ENCODE measurements around the gene NFYA.

The NFYA gene

DNA sequence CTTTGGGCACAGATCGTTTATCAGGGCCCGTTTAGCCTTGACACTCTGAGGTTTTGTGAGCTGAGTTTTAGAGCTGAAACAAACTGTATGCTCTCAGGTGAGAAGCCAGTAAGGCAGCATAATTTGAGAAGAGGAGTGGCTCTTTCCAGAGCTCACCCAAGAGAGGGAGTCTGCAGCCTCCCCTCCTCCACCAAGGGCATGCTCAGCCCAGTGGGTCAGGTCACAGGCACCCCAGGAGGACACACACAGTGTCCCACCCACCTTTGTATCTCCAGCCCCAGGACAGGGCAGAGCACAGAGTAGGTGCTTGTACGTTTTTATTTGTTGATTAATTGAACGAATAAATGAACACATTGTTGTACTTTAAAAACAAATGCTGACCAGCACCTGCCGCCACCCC lies 27.1 kb upstream of the NFYA start:
- in situ Hi-C loops (cut with HindIII; ENCODE audit: low sequenced_read_pairs): no loop called here

- in situ Hi-C loops (cut with HindIII; ENCODE audit: low sequenced_read_pairs): no loop called here
Observed at GRCh38 chr6:41046084-41046483, 26.7 kb upstream of the NFYA start.

GRCh38 chr6:41047306-41047705 lies 25.5 kb upstream of the NFYA start:
- in situ Hi-C loops (cut with HindIII; ENCODE audit: low sequenced_read_pairs): no loop called here

- in situ Hi-C loops (cut with HindIII; ENCODE audit: low sequenced_read_pairs): no loop called here
Observed at GRCh38 chr6:41047745-41048732, 24.7 kb upstream of the NFYA start.

DNA sequence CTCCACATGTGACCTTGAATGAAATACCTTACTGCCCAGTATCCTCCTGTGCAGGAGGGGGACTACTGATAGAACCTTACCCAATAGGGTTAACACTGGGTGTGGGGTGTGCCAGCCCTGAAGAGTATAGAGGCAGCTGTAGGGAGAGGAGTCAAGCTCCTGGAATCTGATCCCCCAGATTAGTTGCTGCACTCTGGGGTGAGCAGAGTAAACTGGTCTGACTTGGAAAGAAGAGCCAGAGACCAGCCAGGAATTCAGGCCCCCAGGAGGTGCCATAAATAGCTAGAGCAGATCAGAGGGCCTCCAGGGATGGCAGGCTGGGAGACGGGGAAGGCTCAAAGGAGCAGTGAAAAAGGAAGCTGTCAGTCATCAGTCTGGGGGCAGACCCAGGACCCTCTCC lies 23.3 kb upstream of the NFYA start:
- in situ Hi-C loops (cut with HindIII; ENCODE audit: low sequenced_read_pairs): no loop called here

GRCh38 chr6:41049955-41050354 lies 22.8 kb upstream of the NFYA start:
- in situ Hi-C loops (cut with HindIII; ENCODE audit: low sequenced_read_pairs): no loop called here

DNA sequence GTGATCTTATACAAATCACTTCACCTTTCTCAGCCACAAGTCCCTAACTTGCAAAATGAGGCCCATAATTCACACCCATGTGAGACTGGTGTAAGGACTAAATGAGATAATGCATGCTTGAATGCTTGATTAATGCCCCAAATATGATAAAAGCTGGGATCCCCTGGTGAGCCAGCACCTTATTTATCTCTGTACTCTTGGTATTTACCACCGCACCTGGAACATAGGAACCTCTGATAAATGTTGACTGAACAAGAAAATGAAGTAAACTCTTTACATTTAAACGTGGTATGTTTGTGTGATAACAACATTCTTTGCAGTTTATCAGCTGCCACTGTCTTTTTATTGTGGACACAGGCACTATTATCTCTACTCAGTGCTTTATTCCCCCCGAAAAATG lies 22.2 kb upstream of the NFYA start:
- in situ Hi-C loops (cut with HindIII; ENCODE audit: low sequenced_read_pairs): no loop called here

- in situ Hi-C loops (cut with HindIII; ENCODE audit: low sequenced_read_pairs): no loop called here
Observed at GRCh38 chr6:41051873-41052272, 20.9 kb upstream of the NFYA start.

DNA sequence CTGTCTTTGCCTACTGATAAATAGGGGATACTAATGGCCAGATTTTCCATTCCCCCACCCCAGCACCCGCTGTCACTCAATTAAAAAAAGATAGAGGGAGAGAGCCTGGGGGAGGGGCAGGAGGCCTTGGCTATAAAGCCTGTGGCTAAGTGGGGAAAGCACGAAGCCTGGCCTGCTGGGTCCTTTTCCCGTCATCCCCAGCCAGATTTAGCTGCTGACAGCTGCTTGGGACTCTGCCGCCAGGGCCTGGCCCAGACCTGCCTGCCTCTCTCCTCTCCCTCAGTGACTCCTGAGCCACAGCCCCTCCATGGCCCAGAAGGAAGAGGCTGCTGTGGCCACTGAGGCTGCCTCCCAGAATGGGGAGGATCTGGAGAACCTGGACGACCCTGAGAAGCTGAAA lies 19.7 kb upstream of the NFYA start, which contains the start of gene APOBEC2:
Gene APOBEC2, plus strand, starts transcription at position 162 of the 400 bp plus-strand sequence. Its CDS starts 146 bp downstream, at position 308.
- in situ Hi-C loops (cut with HindIII; ENCODE audit: low sequenced_read_pairs): no loop called here

GRCh38 chr6:41054511-41054910 lies 18.3 kb upstream of the NFYA start:
- in situ Hi-C loops (cut with HindIII; ENCODE audit: low sequenced_read_pairs): no loop called here

GRCh38 chr6:41055149-41055548 lies 17.6 kb upstream of the NFYA start:
- in situ Hi-C loops (cut with HindIII; ENCODE audit: low sequenced_read_pairs): no loop called here

DNA sequence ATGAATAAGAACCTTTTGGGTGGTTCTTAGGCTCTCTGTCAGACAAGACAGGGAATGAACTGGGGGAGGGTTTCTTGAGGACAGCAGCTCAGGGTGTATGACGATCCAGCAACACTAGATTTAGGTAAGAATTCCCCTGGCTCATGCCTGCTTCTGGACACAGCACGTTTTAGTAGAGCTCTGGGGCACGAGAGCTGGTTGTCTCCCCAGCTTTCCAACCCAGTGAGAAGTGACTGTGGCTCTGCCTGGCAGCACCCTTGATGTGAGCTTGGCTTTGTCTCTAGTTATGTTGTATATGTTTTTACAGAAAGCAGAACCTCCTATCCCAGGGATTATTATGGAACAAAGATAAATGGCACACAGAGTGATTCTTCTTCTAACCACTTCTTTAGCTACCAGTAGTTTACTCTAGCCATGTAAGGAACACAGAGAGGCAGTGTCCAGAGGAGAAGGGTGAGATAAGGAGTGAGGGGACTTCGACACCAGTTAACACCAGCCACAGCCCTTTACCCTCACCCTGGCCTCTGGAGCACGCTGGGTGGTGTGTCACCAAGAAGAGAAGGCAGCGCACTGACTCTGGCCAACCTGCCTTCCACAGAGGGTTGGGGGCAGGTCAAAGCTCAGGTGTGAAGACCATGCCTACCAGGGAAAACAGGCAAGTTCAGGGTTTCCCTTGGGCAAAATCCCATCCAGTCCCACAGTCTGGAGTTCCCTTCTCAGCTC lies 15.8 kb upstream of the NFYA start:
- in situ Hi-C loops (cut with HindIII; ENCODE audit: low sequenced_read_pairs): no loop called here

DNA sequence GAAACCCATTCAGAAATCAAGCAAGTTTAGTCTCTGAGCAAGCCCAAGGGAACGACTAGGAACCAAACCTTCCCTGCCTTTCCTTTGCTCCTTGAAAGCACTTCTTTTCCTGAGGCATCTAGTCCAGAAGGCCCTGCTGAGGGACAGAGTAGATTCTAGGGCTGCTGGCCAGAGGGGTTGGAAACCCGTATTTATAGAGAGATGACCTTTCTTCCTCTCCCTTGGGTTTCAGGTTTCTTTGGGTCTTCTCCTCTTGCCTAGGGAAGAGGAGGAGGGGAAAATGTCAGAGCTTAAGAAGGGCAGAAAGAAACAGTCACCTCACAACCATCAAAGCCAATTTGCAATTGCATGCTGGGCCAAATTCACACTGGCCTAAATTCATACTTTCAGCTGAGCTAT lies 14.0 kb upstream of the NFYA start:
- in situ Hi-C loops (cut with HindIII; ENCODE audit: low sequenced_read_pairs): no loop called here

DNA sequence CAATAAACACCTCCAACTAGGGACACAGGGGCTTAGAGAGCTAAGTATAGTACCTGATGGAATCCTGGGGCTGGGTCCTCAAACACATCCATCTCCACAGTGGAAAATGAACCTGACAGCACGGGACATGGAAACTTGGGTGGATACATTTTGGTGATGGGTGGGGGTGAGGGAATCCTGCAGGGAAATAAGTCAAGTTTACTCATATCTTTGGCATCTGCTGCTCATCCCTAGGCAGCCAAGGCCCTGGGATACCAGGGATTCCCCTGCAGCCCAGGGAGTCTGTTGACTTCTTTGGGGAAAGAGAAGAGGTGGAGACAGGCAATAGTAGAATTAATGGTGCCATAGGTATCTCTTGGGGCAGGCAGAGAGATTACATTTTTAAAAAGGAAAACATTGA lies 13.2 kb upstream of the NFYA start:
- in situ Hi-C loops (cut with HindIII; ENCODE audit: low sequenced_read_pairs): no loop called here

DNA sequence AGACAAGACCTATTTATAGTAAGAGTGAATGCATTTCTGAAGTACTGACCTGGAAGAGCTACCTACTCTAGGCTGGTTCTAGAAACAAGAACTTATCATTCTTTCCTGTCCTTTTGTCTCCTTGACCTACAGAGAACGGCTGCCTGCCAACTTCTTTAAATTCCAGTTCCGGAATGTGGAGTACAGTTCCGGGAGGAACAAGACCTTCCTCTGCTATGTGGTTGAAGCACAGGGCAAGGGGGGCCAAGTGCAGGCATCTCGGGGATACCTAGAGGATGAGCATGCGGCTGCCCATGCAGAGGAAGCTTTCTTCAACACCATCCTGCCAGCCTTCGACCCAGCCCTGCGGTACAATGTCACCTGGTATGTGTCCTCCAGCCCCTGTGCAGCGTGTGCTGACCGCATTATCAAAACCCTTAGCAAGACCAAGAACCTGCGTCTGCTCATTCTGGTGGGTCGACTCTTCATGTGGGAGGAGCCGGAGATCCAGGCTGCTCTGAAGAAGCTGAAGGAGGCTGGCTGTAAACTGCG lies 11.5 kb upstream of the NFYA start:
- in situ Hi-C loops (cut with HindIII; ENCODE audit: low sequenced_read_pairs): no loop called here

GRCh38 chr6:41062056-41062455 lies 10.7 kb upstream of the NFYA start:
- in situ Hi-C loops (cut with HindIII; ENCODE audit: low sequenced_read_pairs): no loop called here

GRCh38 chr6:41063884-41064285 lies 8.9 kb upstream of the NFYA start:
- in situ Hi-C loops (cut with HindIII; ENCODE audit: low sequenced_read_pairs): no loop called here

GRCh38 chr6:41064841-41065240 lies 7.9 kb upstream of the NFYA start:
- in situ Hi-C loops (cut with HindIII; ENCODE audit: low sequenced_read_pairs): no loop called here

- in situ Hi-C loops (cut with HindIII; ENCODE audit: low sequenced_read_pairs): no loop called here
Observed at GRCh38 chr6:41065550-41066026, 7.2 kb upstream of the NFYA start.

GRCh38 chr6:41066867-41067304 lies 5.9 kb upstream of the NFYA start:
- in situ Hi-C loops (cut with HindIII; ENCODE audit: low sequenced_read_pairs): no loop called here

- in situ Hi-C loops (cut with HindIII; ENCODE audit: low sequenced_read_pairs): no loop called here
Observed at GRCh38 chr6:41071501-41071922, 1.3 kb upstream of the NFYA start.

Data from endothelial cell of hepatic sinusoid (primary cell).